Spleen (tissue), 11 donors: Measurements from ENCODE around the gene CPA5. TPM values are rescaled to one million over a fixed set of nuclear protein-coding genes. Genes with fewer than 3 reads are reported as not detected.

Source experiments
- DNase-seq: peaks from one replicate; pipeline ENCODE4 v3.0.0-alpha.2; 2020
- H3K27ac ChIP-seq, 8 donors: fragments of 200-600 bp; sonication (generic) in 7 of 8; 1 replicate in 4 of 8; 2 replicates in 4 of 8; pipeline versions ENCODE4 v1.5.0 to v1.8.0; 2016 to 2021; ENCODE audit warnings: inconsistent platforms in 4 of 8, mild to moderate bottlenecking in 4 of 8, moderate library complexity in 1 of 8
- H3K27me3 ChIP-seq, 7 donors: fragments of 200-600 bp; sonication (generic) in 6 of 7; replicated peaks in 1 of 7; 1 replicate in 4 of 7; 2 replicates in 3 of 7; pipeline versions ENCODE4 v1.5.0 to v1.8.0; 2016 to 2021; ENCODE audit warnings: inconsistent platforms in 3 of 7, mild to moderate bottlenecking in 1 of 7
- H3K36me3 ChIP-seq, 6 donors: fragments of 200-600 bp; sonication (generic) in 5 of 6; 1 replicate in 4 of 6; 2 replicates in 2 of 6; pipeline versions ENCODE4 v1.5.0 to v1.8.0; 2016 to 2021; ENCODE audit warnings: inconsistent platforms in 2 of 6
- H3K4me1 ChIP-seq, 6 donors: fragments of 200-600 bp; sonication (generic) in 5 of 6; 1 replicate in 3 of 6; 2 replicates in 3 of 6; pipeline versions ENCODE4 v1.5.0 to v1.8.0; 2016 to 2021; ENCODE audit warnings: inconsistent platforms in 3 of 6
- H3K4me3 ChIP-seq, 8 donors: fragments of 200-600 bp; sonication (generic) in 7 of 8; 1 replicate in 4 of 8; 2 replicates in 4 of 8; pipeline versions ENCODE4 v1.5.0 to v1.8.0; 2016 to 2021; ENCODE audit warnings: inconsistent platforms in 4 of 8, mild to moderate bottlenecking in 4 of 8, moderate library complexity in 2 of 8
- H3K9me3 ChIP-seq, 8 donors: fragments of 200-600 bp; sonication (generic) in 7 of 8; 1 replicate in 4 of 8; 2 replicates in 4 of 8; pipeline versions ENCODE4 v1.5.0 to v1.8.0; 2016 to 2021; ENCODE audit warnings: inconsistent platforms in 4 of 8
- CTCF ChIP-seq, 11 experiments: fragments of 200-600 bp in 7 of 11; fragments of 450-650 bp in 4 of 11; sonication (generic) in 4 of 11; IDR thresholded peaks in 8 of 11; conservative IDR thresholded peaks in 3 of 11; 1 replicate in 7 of 11; 2 replicates in 4 of 11; pipeline versions ENCODE4 v1.4.0 to v1.8.0; 2016 to 2021; ENCODE audit warnings: antibody characterized with exemption in 11 of 11, inconsistent platforms in 4 of 11, mild to moderate bottlenecking in 1 of 11
- POLR2A ChIP-seq, 3 donors: fragments of 450-650 bp; IDR thresholded peaks; one replicate each; pipeline ENCODE4 v1.5.1; 2017; ENCODE audit warnings: antibody characterized with exemption in 3 of 3, mild to moderate bottlenecking in 1 of 3
- POLR2AphosphoS5 ChIP-seq, 3 donors: sonication (generic); formaldehyde crosslinking; IDR thresholded peaks; one replicate each; pipeline ENCODE4 v1.5.1; 2017; ENCODE audit warnings: antibody characterized with exemption in 3 of 3
- WGBS, 5 donors: extraction: QIAGEN DNeasy Blood & Tissue Kit in 3 of 5; methylation state at CpG; one replicate each; pipeline versions ENCODE4 v1.1.5 to v1.1.7; 2013 to 2018; 5-methylcytosine and 5-hydroxymethylcytosine counted together
- intact Hi-C: fragments of 100-400 bp; cut with DNase I; formaldehyde crosslinking; loops from one replicate; pipeline ENCODE4 v1.15.0; 2023; ENCODE audit warnings: low total_unique reads
- polyA plus RNA-seq, 3 donors: library from polyadenylated mRNA; stranded (reverse); fragments of 200-250 nt; gene quantifications; one replicate each; pipeline ENCODE4 v1.2.1, GENCODE V29; 2013
- total RNA-seq, 7 donors: library from RNA; depleted of rRNA in 3 of 7; stranded (reverse); fragments of >200 nt in 3 of 7; fragmentation: NEBNext Ultra II Directional in 4 of 7; extraction: Animal tissue kit (Norgen Biotek cat#: 25700) in 4 of 7; gene quantifications; one replicate each; pipeline versions ENCODE4 v1.1.0 to v1.2.1, GENCODE V29; 2016 to 2021
- donor health status: healthy with polysubstance abuse.
- donor health status: DM: no; HTN: no; CAD: no; lungs with moderate emphysema.
- donor health status: DM: no; HTN: no; CAD: no.
- donor health status: Bipolar disorder and iron deficiency.
- donor health status: healthy.
- donor health status: DM: no; HTN: no; CAD: no.
- donor health status: DM: yes; HTN: yes; CAD: no.

Gene CPA5
- total and polyA plus RNA-seq, 10 donors, result 0.26 to 3.6 (median 0.45) TPM; not detected in 6

GRCh38 chr7:130367088-130367755 lies 22.6 kb downstream of the CPA5 start:
- 76 to 90% (median 86%) methylated on average over 11 to 13 of the region's 13 CpGs for whole genome bisulfite sequencing, 5 donors
- H3K9me3 ChIP-seq, result no peaks in the 10 kb centered on the region
- TF ChIP-seq POLR2AphosphoS5 (IDR thresholded peaks at IDR 0.05), result no peak
- H3K27ac ChIP-seq, result peak overlapping the region in 1 of 8 donors; percentile 86
- intact Hi-C loops, result no loop called here
- no peaks in the 10 kb centered on the region for H3K27me3 ChIP-seq
- no peaks in the 10 kb centered on the region for H3K36me3 ChIP-seq
- H3K4me3 ChIP-seq, result peak overlapping the region in 1 of 8 donors; percentile 41
- DNase-seq, result peak; percentile 41
- peaks cover 4 to 42% (median 24%) of the 10 kb centered on the region in 6 donors for H3K4me1 ChIP-seq

GRCh38 chr7:130367836-130368746 lies 23.5 kb downstream of the CPA5 start:
- no peak for TF ChIP-seq POLR2AphosphoS5 (IDR thresholded peaks at IDR 0.05)
- no peak for TF ChIP-seq CTCF (IDR thresholded peaks at IDR 0.05 in 8 of 11, conservative IDR thresholded peaks at IDR 0.05 in 3 of 11)
- TF ChIP-seq POLR2A (IDR thresholded peaks at IDR 0.05), result no peak
- intact Hi-C loops, result no loop called here
- Histone ChIP-seq H3K9me3 (no peaks in the 10 kb centered on the region), H3K36me3 (no peaks in the 10 kb centered on the region), H3K27ac (peak overlapping the region in 4 of 8 donors; percentile 71 to 93 (median 85)), H3K27me3 (no peaks in the 10 kb centered on the region), H3K4me1 (peaks cover 7 to 51% (median 28%) of the 10 kb centered on the region in 6 donors), H3K4me3 (peak overlapping the region in 1 of 8 donors; percentile 41)
- WGBS, 5 donors, result 75 to 83% (median 79%) methylated on average over 11 to 19 of the region's 19 CpGs
- peak; percentile 63 for DNase-seq

GRCh38 chr7:130369110-130369711 lies 24.6 kb downstream of the CPA5 start:
- 23 to 40% (median 30%) methylated on average over 10 of the region's 10 CpGs for WGBS, 5 donors

More at GRCh38 chr7:130369110-130369711, 24.6 kb downstream of the CPA5 start:
- intact Hi-C loops, result no loop called here
- TF ChIP-seq CTCF (IDR thresholded peaks at IDR 0.05 in 8 of 11, conservative IDR thresholded peaks at IDR 0.05 in 3 of 11) (no peak), POLR2AphosphoS5 (IDR thresholded peaks at IDR 0.05) (peak in 1 of 3 donors; percentile 77)
- H3K4me3 ChIP-seq, result peak overlapping the region in 2 of 8 donors; percentile 5 to 41
- H3K4me1 ChIP-seq, result peaks cover 7 to 60% (median 31%) of the 10 kb centered on the region in 6 donors
- H3K36me3 ChIP-seq, result no peaks in the 10 kb centered on the region
- no peaks in the 10 kb centered on the region for H3K27me3 ChIP-seq
- DNase-seq, result peak; percentile 58
- H3K27ac ChIP-seq, result peak overlapping the region in 7 of 8 donors; percentile 22 to 93 (median 81)
- no peaks in the 10 kb centered on the region for H3K9me3 ChIP-seq
